IMR-90 (cell line): Measurements from ENCODE around the gene LCE1F. TPM values are rescaled to one million over a fixed set of nuclear protein-coding genes. Genes with fewer than 3 reads are reported as not detected.

Source experiments
- ATAC-seq: fragments of 200-7000 bp; cut with Tn5 transposase; 2 replicates; pipeline ENCODE4 v1.9.1; 2020; ENCODE audit warnings: low read depth, mild to moderate bottlenecking, moderate library complexity
- BruUV-seq: library from RNA; stranded (reverse); fragments of 400-500 nt; replicated peaks from 2 replicates; lab custom pipeline; 2021; lab: Mats Ljungman, UMichigan
- CTCF ChIA-PET: fragments of 300-600 bp; formaldehyde crosslinking; extraction: SDS; loops from one replicate; lab custom pipeline; 2021; ENCODE audit warnings: antibody characterized with exemption; lab: Yijun Ruan, JAX
- POLR2A ChIA-PET: fragments of 300-600 bp; sonication (Branson Sonifier 250); formaldehyde crosslinking; loops from one replicate; lab custom pipeline; 2022; ENCODE audit warnings: antibody characterized with exemption; ENCODE audit not compliant: unreplicated experiment; lab: Charles Lee
- DNase-seq: peaks from one replicate; pipeline ENCODE4 v3.0.0; 2013
- H2AFZ ChIP-seq: replicated peaks from 2 replicates; pipeline ENCODE3; 2013; ENCODE audit warnings: low read length, mild to moderate bottlenecking; ENCODE audit not compliant: poor library complexity
- H2AK5ac ChIP-seq: 2 replicates; pipeline ENCODE4 v1.6.1; 2013; ENCODE audit warnings: low read depth, low read length, inconsistent platforms
- H2AK9ac ChIP-seq: replicated peaks from 2 replicates; pipeline ENCODE3; 2013; ENCODE audit warnings: mild to moderate bottlenecking, low read depth, low read length, moderate library complexity; ENCODE audit not compliant: poor library complexity
- H2BK120ac ChIP-seq: 2 replicates; pipeline ENCODE4 v1.6.1; 2013; ENCODE audit warnings: low read depth, low read length, inconsistent platforms
- H2BK15ac ChIP-seq: 3 replicates; pipeline ENCODE4 v1.6.1; 2013; ENCODE audit warnings: low read depth, low read length, inconsistent platforms
- H2BK20ac ChIP-seq: 2 replicates; pipeline ENCODE4 v1.6.1; 2013; ENCODE audit warnings: low read depth, mild to moderate bottlenecking, inconsistent platforms, low read length, moderate library complexity
- H2BK5ac ChIP-seq: 2 replicates; pipeline ENCODE4 v1.6.1; 2013; ENCODE audit warnings: mild to moderate bottlenecking, low read depth, low read length, inconsistent platforms; ENCODE audit not compliant: poor library complexity, severe bottlenecking
- H3K14ac ChIP-seq: replicated peaks from 2 replicates; pipeline ENCODE4 v1.6.1; 2013; ENCODE audit warnings: low read depth, low read length, inconsistent platforms
- H3K18ac ChIP-seq: 2 replicates; pipeline ENCODE4 v1.6.1; 2013; ENCODE audit warnings: low read depth, low read length, control low read depth
- H3K23ac ChIP-seq: 2 replicates; pipeline ENCODE4 v1.6.1; 2013; ENCODE audit warnings: low read depth, low read length, inconsistent platforms
- H3K27ac ChIP-seq: 2 replicates; pipeline ENCODE4 v1.5.1; 2013; ENCODE audit warnings: mild to moderate bottlenecking, control low read depth, low read length; ENCODE audit not compliant: insufficient read depth
- H3K27me3 ChIP-seq: 2 replicates; pipeline ENCODE4 v1.6.1; 2013; ENCODE audit warnings: low read length; ENCODE audit not compliant: control insufficient read depth, insufficient read depth
- H3K36me3 ChIP-seq: 2 replicates; pipeline ENCODE4 v1.6.1; 2013; ENCODE audit warnings: low read length, mixed read lengths; ENCODE audit not compliant: control insufficient read depth, insufficient read depth
- H3K4ac ChIP-seq: 2 replicates; pipeline ENCODE4 v1.6.1; 2013; ENCODE audit warnings: low read depth, low read length, inconsistent platforms
- H3K4me1 ChIP-seq: 2 replicates; pipeline ENCODE4 v1.6.1; 2013; ENCODE audit warnings: low read length, mixed read lengths; ENCODE audit not compliant: control insufficient read depth, insufficient read depth
- H3K4me2 ChIP-seq: 2 replicates; pipeline ENCODE4 v1.6.1; 2013; ENCODE audit warnings: low read depth, mild to moderate bottlenecking, control low read depth, low read length, moderate library complexity
- H3K4me3 ChIP-seq: 2 replicates; pipeline ENCODE4 v1.5.1; 2013; ENCODE audit warnings: low read depth, mild to moderate bottlenecking, control low read depth, low read length, moderate library complexity; ENCODE audit not compliant: insufficient read depth
- H3K56ac ChIP-seq: 2 replicates; pipeline ENCODE4 v1.6.1; 2013; ENCODE audit warnings: low read length, inconsistent platforms; ENCODE audit not compliant: insufficient read depth; ENCODE audit errors: extremely low read depth
- H3K79me1 ChIP-seq, 2 experiments: 2 replicates each; pipeline ENCODE4 v1.6.1; 2013; ENCODE audit warnings: low read length in 2 of 2, inconsistent platforms in 1 of 2, low read depth in 1 of 2
- H3K9ac ChIP-seq: 2 replicates; pipeline ENCODE4 v1.6.1; 2013; ENCODE audit warnings: low read depth, low read length, control low read depth
- H3K9me1 ChIP-seq: 2 replicates; pipeline ENCODE4 v1.6.1; 2013; ENCODE audit warnings: low read length, inconsistent platforms; ENCODE audit not compliant: insufficient read depth
- H3K9me3 ChIP-seq: 2 replicates; pipeline ENCODE4 v1.6.1; 2013; ENCODE audit warnings: low read length; ENCODE audit not compliant: control insufficient read depth, insufficient read depth
- H4K20me1 ChIP-seq: 2 replicates; pipeline ENCODE4 v1.6.1; 2013; ENCODE audit warnings: low read length, inconsistent platforms; ENCODE audit not compliant: insufficient read depth
- H4K5ac ChIP-seq: 2 replicates; pipeline ENCODE4 v1.6.1; 2013; ENCODE audit warnings: mild to moderate bottlenecking, low read depth, low read length, control low read depth
- H4K8ac ChIP-seq, 2 experiments: 2 replicates each; pipeline ENCODE4 v1.6.1; 2013; ENCODE audit warnings: low read depth in 2 of 2, low read length in 2 of 2, control low read depth in 1 of 2, inconsistent platforms in 1 of 2
- H4K91ac ChIP-seq: 2 replicates; pipeline ENCODE4 v1.6.1; 2013; ENCODE audit warnings: low read depth, low read length, inconsistent platforms; ENCODE audit not compliant: insufficient read depth
- BHLHE40 ChIP-seq: fragments of 150-350 bp; IDR thresholded peaks from 2 replicates; pipeline ENCODE4 v1.6.1; 2016; ENCODE audit warnings: mild to moderate bottlenecking, low read depth, low read length
- CEBPB ChIP-seq: IDR thresholded peaks from 2 replicates; pipeline ENCODE4 v1.6.1; 2012; ENCODE audit warnings: low read depth, low read length, improper control_type of control experiment
- CHD1 ChIP-seq: IDR thresholded peaks from 2 replicates; pipeline ENCODE4 v1.6.1; 2012; ENCODE audit warnings: low read depth, low read length, improper control_type of control experiment
- CTCF ChIP-seq: conservative IDR thresholded peaks from 2 replicates; pipeline ENCODE4 v1.5.1; 2012; ENCODE audit warnings: mild to moderate bottlenecking, low read depth, low read length, improper control_type of control experiment
- FOS ChIP-seq: fragments of 150-350 bp; IDR thresholded peaks from 2 replicates; pipeline ENCODE4 v1.6.1; 2016; ENCODE audit warnings: low read depth, low read length
- MAFK ChIP-seq: IDR thresholded peaks from 2 replicates; pipeline ENCODE4 v1.6.1; 2012; ENCODE audit warnings: low read depth, low read length, improper control_type of control experiment
- MXI1 ChIP-seq: IDR thresholded peaks from 2 replicates; pipeline ENCODE4 v1.6.1; 2012; ENCODE audit warnings: low read depth, mild to moderate bottlenecking, low read length, moderate library complexity, borderline replicate concordance
- POLR2A ChIP-seq: IDR thresholded peaks from 2 replicates; pipeline ENCODE4 v1.6.1; 2012; ENCODE audit warnings: mild to moderate bottlenecking, low read depth, low read length
- WGBS, 2 experiments: methylation state at CpG; one replicate each; pipeline versions ENCODE4 v1.1.5 to v1.1.7; 2013; ENCODE audit warnings: missing lambda C conversion rate in 2 of 2; ENCODE audit not compliant: insufficient read length in 1 of 2; ENCODE audit errors: extremely low coverage in 2 of 2; 5-methylcytosine and 5-hydroxymethylcytosine counted together
- dilution Hi-C: fragments of 300-500 bp; cut with HindIII; formaldehyde crosslinking; loops from one replicate; pipeline ENCODE4 v1.14.3; 2018; ENCODE audit warnings: low sequenced_read_pairs; ENCODE audit not compliant: unreplicated experiment
- in situ Hi-C: fragments of 300-500 bp; cut with MboI; formaldehyde crosslinking; loops from 3 replicates; pipeline ENCODE4 v1.14.3; 2019; ENCODE audit warnings: low sequenced_read_pairs, inconsistent platforms, mixed read lengths
- intact Hi-C: fragments of 100-400 bp; cut with micrococcal nuclease; formaldehyde crosslinking; loops from 2 replicates; pipeline ENCODE4 v1.10.0; 2022
- polyA plus RNA-seq, 3 experiments: library from polyadenylated mRNA; depleted of rRNA; stranded (reverse); fragments of >200 nt; gene quantifications; 2 replicates each; pipeline ENCODE4 v1.2.3, GENCODE V29; 2012; ENCODE audit warnings: low replicate concordance in 1 of 3
- total RNA-seq: library from RNA; depleted of rRNA; stranded (reverse); fragments of >200 nt; gene quantifications from 2 replicates; pipeline ENCODE4 v1.2.3, GENCODE V29; 2012

LCE1F gene
- total and polyA plus RNA-seq, 2 of the 4 experiments (the other 2 are of a cell fraction): not detected

GRCh38 chr1:152752225-152752624, 22.7 kb upstream of the LCE1F start:
- BruUV-seq: no TSS peak
- no peaks in the 10 kb centered on the region for H3K79me1 ChIP-seq
- WGBS, 2 experiments: no CpG with 5 or more reads among the region's 1 CpG
- no peaks in the 10 kb centered on the region for H3K9me1 ChIP-seq
- H4K91ac ChIP-seq: no peak overlapping the region
- no peak overlapping the region for H2AK5ac ChIP-seq
- no peak overlapping the region for H3K4me3 ChIP-seq
- dilution Hi-C loops: no loop called here
- H3K4ac ChIP-seq: no peak overlapping the region
- H3K9me3 ChIP-seq: no peaks in the 10 kb centered on the region
- H3K27ac ChIP-seq: no peak overlapping the region; the same call in 1 of the 2 replicates
- no peak overlapping the region for H2BK15ac ChIP-seq
- no peak overlapping the region for H2AFZ ChIP-seq
- 0 out of 2 replicates have a peak, but pooled peaks have one; percentile 5 for TF ChIP-seq BHLHE40
- no peak for TF ChIP-seq CTCF
- TF ChIP-seq FOS: 0 out of 2 replicates have a peak, but pooled peaks have one; percentile 12
- no peak for TF ChIP-seq POLR2A
- peak; percentile 71 for TF ChIP-seq CEBPB
- peak; percentile 3; the same call in 1 of the 2 replicates for TF ChIP-seq MAFK
- TF ChIP-seq CHD1: no peak
- 0 out of 2 replicates have a peak, but pooled peaks have one; percentile 18 for TF ChIP-seq MXI1
- no peaks in the 10 kb centered on the region for H3K36me3 ChIP-seq
- intact Hi-C loops: no loop called here
- peak overlapping the region; percentile 87 for H2BK5ac ChIP-seq
- H4K20me1 ChIP-seq: no peaks in the 10 kb centered on the region
- H3K18ac ChIP-seq: peak overlapping the region; percentile 17; the same call in 1 of the 2 replicates
- no peak overlapping the region for H2AK9ac ChIP-seq
- DNase-seq: peak; percentile 70
- H2BK20ac ChIP-seq: no peak overlapping the region; the same call in 1 of the 2 replicates
- no peak overlapping the region for H4K5ac ChIP-seq
- no peak overlapping the region for H3K9ac ChIP-seq
- peak overlapping the region; percentile 45; the same call in 1 of the 2 replicates for H3K4me2 ChIP-seq
- no peaks in the 10 kb centered on the region for H3K27me3 ChIP-seq
- peak overlapping the region; percentile 74 for H2BK120ac ChIP-seq
- ChIA-PET CTCF (interaction anchor here (0.6 kb wide), 1 partner anchor 519 kb away, joined by 5 read pairs; no protein-coding TSS in a partner anchor), POLR2A (no interaction called here)
- no peaks in the 10 kb centered on the region for H3K4me1 ChIP-seq
- no peak overlapping the region for H4K8ac ChIP-seq
- ATAC-seq: peak; percentile 44
- in situ Hi-C loops: no loop called here
- H3K14ac ChIP-seq: no peak overlapping the region
- no peak overlapping the region for H3K56ac ChIP-seq
- no peak overlapping the region for H3K23ac ChIP-seq
